ENCODE results near the gene KIF22.
"Not testable (repeated sequence)": the region's sequence is repeated elsewhere in the genome, so short reads cannot be mapped to it uniquely, and the experiment has no call there.

KIF22 gene

DNA sequence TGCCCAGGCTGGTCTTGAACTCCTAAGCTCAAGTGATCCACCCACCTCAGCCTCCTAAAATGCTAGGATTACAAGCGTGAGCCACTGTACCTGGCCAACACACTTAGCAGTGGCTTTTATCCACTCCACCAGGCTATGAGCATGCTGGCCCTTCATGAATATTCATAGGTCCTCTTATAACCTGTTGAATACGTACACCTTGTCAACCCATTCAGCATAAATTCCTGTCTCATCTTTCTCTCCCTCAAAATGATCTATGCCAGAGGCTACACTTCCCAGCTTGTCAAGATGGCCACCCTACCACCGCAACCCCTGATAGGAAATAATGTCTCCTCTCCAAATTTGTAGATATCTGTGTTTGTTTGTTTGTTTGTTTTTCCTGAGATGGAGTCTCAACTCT is 23.5 kb upstream of the KIF22 start:
- DNase-seq, result no peak

GRCh38 chr16:29769507-29769906 is 21.0 kb upstream of the KIF22 start:
- DNase-seq, result no peak

DNA sequence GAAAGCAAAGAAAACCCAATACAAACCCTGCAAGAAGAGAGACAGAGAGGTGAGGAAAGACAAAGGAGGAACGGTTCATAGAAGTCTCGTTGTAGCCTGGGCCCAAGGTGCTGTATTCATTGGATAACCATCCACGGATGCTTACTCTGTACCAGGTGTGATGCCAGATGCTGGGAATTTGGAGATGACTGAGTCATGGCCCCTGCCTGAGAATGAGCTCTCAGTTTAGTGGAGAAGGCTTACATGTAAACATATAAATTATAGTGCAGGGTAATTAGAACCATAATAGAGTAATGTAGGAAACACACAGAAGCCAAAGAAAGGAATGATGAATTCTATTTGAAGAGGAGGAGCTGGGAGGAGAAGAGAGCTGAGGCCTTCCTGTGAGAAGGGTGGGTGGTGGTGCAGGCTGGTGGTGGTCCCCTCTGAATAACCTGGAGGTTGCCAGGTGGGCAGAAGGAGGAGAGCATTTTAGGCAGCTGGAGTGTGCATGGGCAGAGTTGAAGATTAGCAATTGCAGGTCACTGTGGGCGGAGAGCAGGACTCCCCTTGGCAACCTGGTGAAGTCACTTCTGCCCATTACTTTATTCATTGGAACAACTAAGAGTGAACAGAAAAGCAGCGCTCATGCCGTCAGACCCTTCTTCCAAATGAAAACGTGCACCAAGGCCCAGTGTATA is 20.2 kb upstream of the KIF22 start:
- DNase-seq, result no peak

DNA sequence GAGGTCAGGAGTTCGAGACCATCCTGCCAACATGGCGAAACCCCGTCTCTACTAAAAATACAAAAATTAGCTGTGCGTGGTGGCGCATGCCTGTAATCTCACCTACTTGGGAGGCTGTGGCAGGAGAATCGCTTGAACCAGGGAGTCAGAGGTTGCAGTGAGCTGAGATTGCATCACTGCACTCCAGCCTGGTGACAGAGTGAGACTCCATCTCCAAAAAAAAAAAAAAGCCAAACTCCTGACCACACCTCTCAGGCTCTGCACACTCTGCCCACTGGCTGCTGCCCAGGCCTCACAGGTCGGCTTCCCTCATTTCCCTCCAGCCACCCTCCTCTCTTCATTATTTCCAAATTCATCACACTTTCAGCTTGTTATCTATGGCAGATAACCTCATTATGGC is 18.2 kb upstream of the KIF22 start:
- DNase-seq, result not testable (repeated sequence)

DNA sequence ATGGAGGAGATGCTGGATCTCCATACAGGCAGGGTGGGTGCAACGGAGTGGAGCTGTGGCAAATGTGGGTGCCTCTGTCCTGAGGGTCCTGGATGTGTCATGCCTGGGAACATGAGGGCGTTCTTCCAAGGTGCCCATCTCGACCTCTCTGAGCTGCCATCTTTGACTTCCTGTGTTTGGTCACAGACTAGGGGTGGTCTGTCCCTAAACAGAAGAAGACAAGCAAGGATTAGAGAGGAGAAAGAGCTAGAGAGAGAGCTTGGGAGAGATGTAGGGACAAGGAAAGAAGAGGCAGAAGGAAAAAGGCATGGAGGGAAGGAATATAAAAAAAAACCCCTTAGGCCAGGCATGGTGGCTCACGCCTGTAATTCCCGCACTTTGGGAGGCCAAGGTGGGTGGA is 15.8 kb upstream of the KIF22 start:
- DNase-seq, result no peak

- DNase-seq, result no peak
Measured at GRCh38 chr16:29775742-29776408, 14.7 kb upstream of the KIF22 start.

- no peak for DNase-seq
Measured at GRCh38 chr16:29777576-29778350, 12.8 kb upstream of the KIF22 start, which contains the start of gene ZG16. Gene ZG16 (plus strand): TSS chr16:29778256. CDS start chr16:29779267, 1,011 bp downstream.

GRCh38 chr16:29779474-29779873 is 11.1 kb upstream of the KIF22 start:
- DNase-seq, result no peak

GRCh38 chr16:29783094-29783953 is 7.2 kb upstream of the KIF22 start:
- not testable (repeated sequence) for DNase-seq

DNA sequence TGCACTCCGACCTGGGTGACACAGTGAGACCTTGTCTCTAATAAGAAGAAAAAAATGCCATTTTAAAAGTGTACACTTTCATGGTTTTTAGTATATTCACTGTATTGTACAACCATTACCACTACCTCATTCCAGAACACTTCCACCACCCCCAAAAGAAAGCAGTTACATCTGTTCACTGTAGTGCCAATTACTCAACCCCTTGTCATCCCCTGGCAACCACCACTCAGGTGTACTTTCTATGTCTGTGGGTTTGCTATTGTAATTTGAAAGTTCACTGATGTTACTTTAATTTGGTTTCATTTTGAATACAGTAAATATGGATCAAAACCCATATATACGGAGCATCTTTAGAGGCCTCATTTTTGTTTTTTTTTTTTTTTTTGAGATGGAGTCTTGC is 6.4 kb upstream of the KIF22 start:
- DNase-seq, result peak; percentile 26 to 43

DNA sequence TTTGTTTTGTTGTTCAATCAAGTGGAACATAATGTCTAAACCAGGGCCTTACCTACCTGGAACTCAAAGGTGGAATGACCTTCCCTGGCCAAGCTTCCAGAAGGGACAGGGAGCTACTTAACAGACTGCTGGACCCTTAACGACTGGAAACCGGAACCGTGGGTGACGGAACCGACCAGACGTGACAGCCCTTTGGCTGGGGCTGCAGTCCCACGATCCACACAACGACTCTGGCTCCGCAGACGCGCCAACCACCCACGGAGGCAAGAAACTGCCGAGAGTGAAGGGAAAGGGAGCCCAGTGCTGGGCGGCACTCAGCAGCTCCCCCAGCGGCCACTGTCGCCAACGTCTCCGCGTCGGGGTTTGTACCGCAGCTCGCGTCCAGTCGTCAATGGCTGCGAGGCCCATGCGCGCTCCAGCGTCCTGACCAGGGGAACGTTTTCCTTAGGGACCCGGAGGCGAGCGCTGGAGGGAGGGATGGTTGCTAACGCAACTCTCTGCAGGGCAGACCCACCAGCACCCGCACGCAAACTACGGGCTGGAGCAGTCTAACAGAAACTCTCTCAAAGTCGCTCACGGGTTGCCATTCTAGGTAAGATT is 5.5 kb upstream of the KIF22 start:
- DNase-seq, result peak; percentile 79 to 84

DNA sequence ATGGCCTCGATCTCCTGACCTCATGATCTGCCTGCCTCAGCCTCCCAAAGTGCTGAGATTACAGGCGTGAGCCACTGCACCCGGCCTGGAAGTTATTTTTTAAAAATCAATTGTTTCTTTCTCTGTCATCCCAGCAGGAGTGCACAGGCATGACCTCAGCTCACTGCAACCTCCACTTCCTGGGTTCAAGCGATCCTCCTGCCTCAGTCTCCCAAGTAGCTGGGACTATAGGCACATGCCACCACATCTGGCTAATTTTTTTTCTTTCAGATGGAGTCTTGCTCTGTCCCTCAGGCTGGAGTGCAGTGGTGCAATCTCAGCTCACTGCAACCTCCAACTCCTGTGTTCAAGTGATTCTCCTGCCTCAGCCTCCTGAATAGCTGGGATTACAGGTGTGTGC is 3.4 kb upstream of the KIF22 start:
- not testable (repeated sequence) for DNase-seq

DNA sequence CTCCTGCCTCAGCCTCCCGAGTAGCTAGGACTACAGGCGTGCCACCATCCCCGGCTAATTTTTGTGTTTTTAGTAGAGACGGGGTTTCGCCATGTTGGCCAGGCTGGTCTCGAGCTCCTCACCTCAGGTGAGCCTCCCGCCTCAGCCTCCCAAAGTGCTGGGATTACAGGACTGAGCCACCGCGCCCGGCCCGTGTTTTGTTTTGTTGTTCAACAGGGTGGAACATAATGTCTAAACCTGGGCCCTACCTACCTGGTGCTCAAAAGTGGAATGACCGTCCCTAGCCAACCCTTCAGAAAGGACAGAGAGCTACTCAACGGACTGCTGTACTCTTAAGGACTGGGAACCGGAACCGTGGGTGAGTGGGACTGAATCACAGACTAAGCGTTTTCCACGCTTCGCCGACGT is 772 bp upstream of the KIF22 start:
- no peak for DNase-seq

DNA sequence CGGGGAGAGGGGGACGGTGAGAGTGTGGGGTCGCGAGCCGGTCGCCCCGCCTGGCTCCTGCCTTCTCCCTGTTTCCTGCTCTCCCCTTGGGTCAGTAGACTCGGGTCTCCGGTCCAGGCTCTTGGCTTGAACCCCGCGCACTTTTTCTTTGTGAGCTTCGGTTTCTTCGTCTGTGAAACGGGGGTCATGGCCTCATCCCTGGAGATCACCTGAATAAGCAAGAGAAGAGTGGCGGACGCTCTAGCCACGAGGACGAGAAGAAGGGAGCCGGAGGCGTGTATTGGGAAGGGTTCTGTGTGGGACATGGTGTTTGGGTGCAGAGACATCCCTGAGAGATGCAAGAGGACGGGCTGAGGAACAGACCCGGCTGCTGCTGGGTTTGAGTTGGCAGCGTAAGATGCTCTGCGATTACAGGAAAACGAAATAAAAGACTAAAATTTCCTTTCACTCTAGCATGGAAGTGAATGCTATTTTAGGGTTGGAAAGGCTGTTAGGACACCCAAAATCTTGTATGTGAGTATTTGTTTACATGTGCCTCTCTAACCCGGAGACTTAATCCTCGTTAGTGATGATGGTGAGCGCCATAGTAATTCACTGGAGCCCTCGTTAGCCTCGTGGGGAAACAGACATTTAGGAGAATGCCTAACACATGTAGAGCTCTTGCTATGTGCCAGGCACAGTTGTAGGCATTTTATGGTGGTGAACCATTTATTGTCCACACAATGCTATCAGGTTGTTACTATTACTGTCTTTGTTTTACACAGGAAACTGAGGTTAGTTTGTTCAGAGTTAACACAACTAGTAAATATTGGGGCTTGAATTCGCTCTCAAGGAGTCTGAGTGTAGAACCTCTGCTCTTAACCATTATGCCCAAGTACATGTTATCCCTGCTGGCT is 646 bp downstream of the KIF22 start:
- no peak for DNase-seq

DNA sequence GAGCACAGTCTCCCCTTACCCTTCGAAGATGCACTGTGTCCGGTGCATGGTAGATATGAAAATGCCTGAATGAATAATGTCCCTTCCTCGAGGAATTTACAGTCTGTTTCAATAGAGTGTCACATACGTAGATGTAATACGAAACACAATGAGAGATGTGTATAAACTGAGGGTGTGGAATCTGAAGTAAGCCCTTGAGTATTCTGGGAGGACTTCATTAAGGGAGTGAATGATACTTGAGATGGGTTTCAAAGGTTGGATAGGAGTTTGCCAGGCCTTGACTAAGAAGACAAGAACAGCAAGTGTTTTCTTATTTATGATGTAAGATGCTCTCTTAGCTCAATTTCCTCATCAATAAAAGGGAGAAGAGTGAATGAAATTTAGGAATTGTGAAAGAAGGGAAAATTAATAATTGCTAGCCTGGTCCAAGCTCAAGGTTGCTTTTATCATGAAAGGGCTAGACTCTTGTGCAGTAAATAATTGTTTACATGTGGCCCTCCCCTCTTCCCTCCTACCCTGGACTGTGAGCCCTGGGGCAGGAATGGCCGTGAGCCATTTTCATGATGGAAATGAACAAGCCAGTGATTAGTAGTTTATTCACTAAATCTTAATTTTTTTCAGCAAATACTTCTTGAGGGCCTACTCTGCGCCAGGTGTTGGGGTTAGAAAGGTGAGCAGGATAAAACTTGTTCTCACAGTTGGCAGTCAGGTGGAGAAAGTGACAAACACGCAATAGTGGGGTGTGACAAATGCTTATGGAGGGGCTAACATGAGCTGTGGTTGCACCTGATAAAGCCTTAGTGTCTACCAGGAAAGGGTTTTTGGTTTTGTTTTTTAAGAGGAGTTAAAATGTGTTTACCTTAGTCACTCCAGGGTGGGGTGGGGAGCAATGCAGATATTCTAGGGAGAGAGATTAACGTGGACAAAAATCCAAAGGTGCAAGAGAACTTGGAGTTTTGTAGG is 1.6 kb downstream of the KIF22 start:
- no peak for DNase-seq

- not testable (repeated sequence) for DNase-seq
Measured at GRCh38 chr16:29793153-29793552, 2.6 kb downstream of the KIF22 start.

DNA sequence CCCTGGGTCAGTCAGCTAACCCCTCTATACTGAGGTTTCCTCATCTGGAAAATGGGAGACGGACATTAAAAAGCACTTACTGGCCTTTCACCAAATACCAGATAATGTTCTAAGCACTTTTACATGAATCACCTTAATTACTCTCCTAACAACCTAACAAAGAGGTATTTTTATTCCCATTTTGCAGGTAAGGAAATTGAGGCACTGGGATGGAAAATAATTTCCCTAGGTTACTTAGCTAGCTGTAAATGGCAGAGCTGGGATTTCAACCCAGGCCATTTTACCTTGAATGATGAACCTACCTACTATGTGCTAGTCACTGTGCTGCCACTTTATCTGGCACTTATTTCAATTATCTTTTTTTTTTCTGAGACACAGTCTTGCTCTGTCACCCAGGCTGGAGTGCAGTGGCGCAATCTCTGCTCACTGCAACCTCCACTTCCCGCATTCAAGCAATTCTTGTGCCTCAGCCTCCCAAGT is 3.7 kb downstream of the KIF22 start:
- DNase-seq, result no peak

GRCh38 chr16:29802416-29802935 is 11.9 kb downstream of the KIF22 start:
- no peak for DNase-seq

- no peak for DNase-seq
Measured at GRCh38 chr16:29804020-29804419, 13.5 kb downstream of the KIF22 start.

Data from stimulated activated CD4-positive, alpha-beta T cell treated with anti-CD3 and anti-CD28 coated beads, Interleukin-2, amount 100 ng/mL, for 24 hours (primary cell).